ENCODE results near the gene FGD6. TPM values are rescaled to one million over a fixed set of nuclear protein-coding genes. Genes with fewer than 3 reads are reported as not detected.

FGD6 gene
- total RNA-seq, 1 experiment from 2014 or later, result 23.5 TPM

- POLR2A ChIA-PET, result no interaction called here
- no peaks in the 10 kb centered on the region for H3K27me3 Mint-ChIP-seq (ENCODE audit: insufficient read depth, unreplicated experiment)
- Histone ChIP-seq H3K4me1 (peaks cover 5% of the 10 kb centered on the region; the same call in 1 of the 2 replicates), H3K36me3 (ENCODE audit: control insufficient read depth, insufficient read depth, low read length) (no peaks in the 10 kb centered on the region), H3K4me3 (ENCODE audit: low read depth, low read length) (no peak overlapping the region), H3K27me3 (replicated peaks; ENCODE audit: control insufficient read depth, insufficient read depth, low read length) (no peaks in the 10 kb centered on the region), H3K9me3 (no peaks in the 10 kb centered on the region)
- no peak overlapping the region for H3K4me3 Mint-ChIP-seq (ENCODE audit: unreplicated experiment)
- H3K36me3 Mint-ChIP-seq (ENCODE audit: insufficient read depth, unreplicated experiment), result peaks cover 31% of the 10 kb centered on the region
- TF ChIP-seq CTCF (IDR thresholded peaks at IDR 0.05; ENCODE audit: insufficient read depth in 1 of 2, low read depth in 1 of 2, low read length in 1 of 2, severe bottlenecking in 1 of 2, unreplicated experiment in 1 of 2), result no peak
- intact Hi-C loops (cut with micrococcal nuclease; ENCODE audit: unreplicated experiment), result no loop called here
- no peak for DNase-seq
- CTCF ChIA-PET, result no interaction called here
- no peak overlapping the region for H3K27ac Mint-ChIP-seq (ENCODE audit: unreplicated experiment)
- no peaks in the 10 kb centered on the region for H3K9me3 Mint-ChIP-seq (ENCODE audit: unreplicated experiment)
- no peaks in the 10 kb centered on the region for H3K4me1 Mint-ChIP-seq (ENCODE audit: low read depth, unreplicated experiment)
- BruUV-seq (replicated peaks), result no TSS peak
Measured at GRCh38 chr12:95070378-95070777, 146.9 kb downstream of the FGD6 start.

GRCh38 chr12:95066091-95066855, 151.0 kb downstream of the FGD6 start:
- Histone ChIP-seq H3K4me1 (no peaks in the 10 kb centered on the region), H3K9me3 (no peaks in the 10 kb centered on the region), H3K4me3 (ENCODE audit: low read depth, low read length) (no peak overlapping the region), H3K27me3 (replicated peaks; ENCODE audit: control insufficient read depth, insufficient read depth, low read length) (no peaks in the 10 kb centered on the region), H3K36me3 (ENCODE audit: control insufficient read depth, insufficient read depth, low read length) (peaks cover 2% of the 10 kb centered on the region; the same call in 1 of the 2 replicates)
- Mint-ChIP-seq H3K4me3 (ENCODE audit: unreplicated experiment) (no peak overlapping the region), H3K36me3 (ENCODE audit: insufficient read depth, unreplicated experiment) (peaks cover 48% of the 10 kb centered on the region), H3K9me3 (ENCODE audit: unreplicated experiment) (no peaks in the 10 kb centered on the region), H3K27me3 (ENCODE audit: insufficient read depth, unreplicated experiment) (no peaks in the 10 kb centered on the region), H3K27ac (ENCODE audit: unreplicated experiment) (no peak overlapping the region), H3K4me1 (ENCODE audit: low read depth, unreplicated experiment) (no peaks in the 10 kb centered on the region)
- CTCF ChIA-PET, result no interaction called here
- DNase-seq, result no peak
- POLR2A ChIA-PET, result no interaction called here
- BruUV-seq (replicated peaks), result no TSS peak
- intact Hi-C loops (cut with micrococcal nuclease; ENCODE audit: unreplicated experiment), result no loop called here
- no peak for TF ChIP-seq CTCF (IDR thresholded peaks at IDR 0.05; ENCODE audit: insufficient read depth in 1 of 2, low read depth in 1 of 2, low read length in 1 of 2, severe bottlenecking in 1 of 2, unreplicated experiment in 1 of 2)

GRCh38 chr12:95060951-95061350, 156.3 kb downstream of the FGD6 start:
- no peak overlapping the region for H3K27ac Mint-ChIP-seq (ENCODE audit: unreplicated experiment)
- no peaks in the 10 kb centered on the region for H3K27me3 Mint-ChIP-seq (ENCODE audit: insufficient read depth, unreplicated experiment)
- no peak overlapping the region for H3K4me3 Mint-ChIP-seq (ENCODE audit: unreplicated experiment)
- TF ChIP-seq CTCF (IDR thresholded peaks at IDR 0.05; ENCODE audit: insufficient read depth in 1 of 2, low read depth in 1 of 2, low read length in 1 of 2, severe bottlenecking in 1 of 2, unreplicated experiment in 1 of 2), result no peak
- Histone ChIP-seq H3K27me3 (replicated peaks; ENCODE audit: control insufficient read depth, insufficient read depth, low read length) (no peaks in the 10 kb centered on the region), H3K36me3 (ENCODE audit: control insufficient read depth, insufficient read depth, low read length) (peaks cover 2% of the 10 kb centered on the region; the same call in 1 of the 2 replicates), H3K4me3 (ENCODE audit: low read depth, low read length) (no peak overlapping the region), H3K4me1 (no peaks in the 10 kb centered on the region), H3K9me3 (no peaks in the 10 kb centered on the region)
- DNase-seq, result no peak
- H3K9me3 Mint-ChIP-seq (ENCODE audit: unreplicated experiment), result no peaks in the 10 kb centered on the region
- H3K36me3 Mint-ChIP-seq (ENCODE audit: insufficient read depth, unreplicated experiment), result peaks cover 55% of the 10 kb centered on the region
- H3K4me1 Mint-ChIP-seq (ENCODE audit: low read depth, unreplicated experiment), result no peaks in the 10 kb centered on the region
- intact Hi-C loops (cut with micrococcal nuclease; ENCODE audit: unreplicated experiment), result no loop called here
- ChIA-PET POLR2A (no interaction called here), CTCF (no interaction called here)
- BruUV-seq (replicated peaks), result no TSS peak
